GM21423 (cell line): Measurements from ENCODE around the gene B4GALT1.
"Not testable (repeated sequence)": the region's sequence is repeated elsewhere in the genome, so short reads cannot be mapped to it uniquely, and the experiment has no call there.

Experiments used
- ATAC-seq: cut with Tn5 transposase; IDR thresholded peaks from one replicate; pipeline ENCODE4 v1.9.1; 2021; ENCODE audit warnings: mild to moderate bottlenecking, moderate library complexity; ENCODE audit not compliant: unreplicated experiment

The B4GALT1 gene

DNA sequence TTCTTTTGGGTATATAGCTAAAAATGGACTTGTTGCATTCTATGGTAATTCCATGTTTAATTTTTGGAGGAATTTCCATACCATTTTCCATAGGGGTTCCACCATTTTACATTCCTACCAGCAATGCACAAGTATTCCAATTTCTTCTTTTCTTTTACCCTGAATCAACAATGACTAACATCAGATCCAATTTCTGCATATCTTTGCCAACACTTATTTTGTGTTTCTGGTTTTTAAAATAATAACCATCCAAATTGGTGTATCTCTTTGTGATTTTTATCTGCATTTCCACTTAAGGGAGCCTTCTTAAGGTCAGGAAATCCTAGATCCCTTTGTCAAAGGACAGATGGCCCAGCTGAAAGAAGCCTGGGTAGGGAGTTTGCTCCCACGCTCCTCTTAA lies 61.2 kb downstream of the B4GALT1 start:
- no peak for ATAC-seq

- no peak for ATAC-seq
Observed at GRCh38 chr9:33105504-33105903, 61.6 kb downstream of the B4GALT1 start.

DNA sequence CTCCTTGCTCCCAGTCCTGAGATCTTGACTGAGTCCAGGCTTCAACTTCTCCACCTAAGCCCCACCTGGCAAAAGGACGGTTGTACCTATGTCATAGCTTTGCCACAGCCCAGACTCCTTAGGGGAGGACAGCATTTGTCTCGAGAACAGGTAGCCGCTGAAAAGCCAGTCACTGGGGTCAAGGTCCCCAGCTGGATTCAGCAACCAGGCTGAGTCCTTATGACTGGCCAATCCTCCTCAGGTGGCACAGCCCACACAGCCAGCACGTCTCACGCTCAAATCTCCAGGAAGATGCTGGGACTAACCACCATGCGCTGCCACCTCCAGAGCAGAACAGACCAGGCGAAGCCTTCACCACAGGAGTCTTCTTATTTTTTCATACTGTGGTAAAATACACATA lies 62.7 kb downstream of the B4GALT1 start:
- ATAC-seq, result no peak

GRCh38 chr9:33103501-33104281 lies 63.4 kb downstream of the B4GALT1 start:
- ATAC-seq, result no peak

GRCh38 chr9:33102551-33103210 lies 64.5 kb downstream of the B4GALT1 start:
- ATAC-seq, result no peak

GRCh38 chr9:33101104-33101951 lies 65.8 kb downstream of the B4GALT1 start:
- no peak for ATAC-seq

- ATAC-seq, result no peak
Observed at GRCh38 chr9:33099754-33100153, 67.4 kb downstream of the B4GALT1 start.

- no peak for ATAC-seq
Observed at GRCh38 chr9:33097192-33097591, 69.9 kb downstream of the B4GALT1 start.

DNA sequence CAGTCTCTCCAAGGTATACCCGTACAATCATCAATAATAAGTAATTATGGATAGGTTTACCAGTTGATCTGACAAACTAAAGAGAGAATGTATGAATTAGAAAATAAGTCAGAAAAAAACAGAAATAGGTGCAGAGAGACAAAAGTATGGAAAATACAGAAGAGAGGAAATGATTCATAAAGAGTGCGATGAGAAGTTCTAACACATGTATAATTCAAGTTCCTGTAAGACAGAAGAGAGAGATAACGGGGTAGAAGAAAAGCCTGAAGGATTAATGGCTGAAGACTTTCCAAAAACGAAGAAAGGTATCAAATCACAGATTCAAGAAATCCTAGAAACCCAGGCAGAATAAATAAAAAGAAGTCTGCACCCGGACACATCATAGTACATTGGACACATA lies 74.5 kb downstream of the B4GALT1 start:
- no peak for ATAC-seq

DNA sequence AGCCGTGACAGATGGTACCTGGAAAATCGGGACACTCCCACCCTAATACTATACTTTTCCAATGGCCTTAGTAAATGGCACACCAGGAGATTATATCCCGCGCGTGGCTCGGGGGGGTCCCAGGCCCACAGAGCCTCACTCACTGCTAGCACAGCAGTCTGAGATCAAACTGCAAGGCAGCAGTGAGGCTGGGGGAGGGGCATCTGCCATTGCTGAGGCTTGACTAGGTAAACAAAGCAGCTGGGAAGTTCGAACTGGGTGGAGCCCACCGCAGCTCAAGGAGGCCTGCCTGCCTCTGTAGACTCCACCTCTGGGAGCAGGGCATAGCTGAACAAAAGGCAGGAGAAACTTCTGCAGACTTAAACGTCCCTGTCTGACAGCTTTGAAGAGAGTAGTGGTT lies 81.5 kb downstream of the B4GALT1 start:
- not testable (repeated sequence) for ATAC-seq

- ATAC-seq, result no peak
Observed at GRCh38 chr9:33082538-33083326, 84.4 kb downstream of the B4GALT1 start.

DNA sequence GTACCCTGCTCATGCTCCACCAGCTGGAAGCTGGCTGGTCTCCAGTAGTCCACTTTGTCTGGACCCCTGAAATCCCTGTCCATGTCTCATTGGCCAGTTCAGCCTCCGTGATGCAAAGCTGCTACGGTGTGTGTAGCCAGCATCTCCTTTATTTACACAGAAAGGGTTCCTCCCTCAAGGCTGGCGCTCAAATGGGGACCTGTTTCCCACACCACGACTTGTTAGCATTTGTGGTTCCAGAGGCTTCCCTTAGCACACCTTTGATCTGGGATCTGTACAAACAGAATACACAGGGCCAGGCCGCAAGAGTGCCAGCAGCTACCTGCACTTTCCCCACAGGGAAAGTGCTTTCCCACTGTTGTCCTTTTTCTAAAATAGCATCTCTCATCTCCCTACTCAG lies 85.0 kb downstream of the B4GALT1 start:
- no peak for ATAC-seq

- ATAC-seq, result peak; percentile 31
Observed at GRCh38 chr9:33081128-33081851, 85.8 kb downstream of the B4GALT1 start.

DNA sequence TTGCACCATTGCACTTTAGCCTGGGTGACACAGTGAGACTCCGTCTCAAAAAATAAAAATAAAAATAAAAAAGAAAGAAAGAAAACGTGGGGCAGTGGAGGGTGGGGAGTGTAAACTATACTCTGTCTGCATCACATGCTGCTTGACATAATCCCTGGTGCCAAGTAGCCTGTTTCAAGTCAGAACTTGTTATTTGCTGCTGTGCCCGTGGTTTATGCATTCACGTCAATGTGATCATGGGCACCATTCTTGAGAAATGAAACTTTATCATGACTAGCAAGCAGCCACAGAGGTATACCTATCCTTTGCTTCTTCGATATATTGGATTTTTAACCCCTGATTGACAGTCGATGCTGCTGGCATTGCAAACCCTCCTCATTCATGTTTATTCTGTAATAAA lies 86.6 kb downstream of the B4GALT1 start:
- ATAC-seq, result no peak

GRCh38 chr9:33076046-33077004 lies 90.8 kb downstream of the B4GALT1 start, which contains the start of gene SMU1:
Gene SMU1 (minus strand): TSS chr9:33076674. CDS start chr9:33076608, 66 bp downstream.
- ATAC-seq, result peak; percentile 99

- ATAC-seq, result no peak
Observed at GRCh38 chr9:33068991-33069390, 98.1 kb downstream of the B4GALT1 start.

DNA sequence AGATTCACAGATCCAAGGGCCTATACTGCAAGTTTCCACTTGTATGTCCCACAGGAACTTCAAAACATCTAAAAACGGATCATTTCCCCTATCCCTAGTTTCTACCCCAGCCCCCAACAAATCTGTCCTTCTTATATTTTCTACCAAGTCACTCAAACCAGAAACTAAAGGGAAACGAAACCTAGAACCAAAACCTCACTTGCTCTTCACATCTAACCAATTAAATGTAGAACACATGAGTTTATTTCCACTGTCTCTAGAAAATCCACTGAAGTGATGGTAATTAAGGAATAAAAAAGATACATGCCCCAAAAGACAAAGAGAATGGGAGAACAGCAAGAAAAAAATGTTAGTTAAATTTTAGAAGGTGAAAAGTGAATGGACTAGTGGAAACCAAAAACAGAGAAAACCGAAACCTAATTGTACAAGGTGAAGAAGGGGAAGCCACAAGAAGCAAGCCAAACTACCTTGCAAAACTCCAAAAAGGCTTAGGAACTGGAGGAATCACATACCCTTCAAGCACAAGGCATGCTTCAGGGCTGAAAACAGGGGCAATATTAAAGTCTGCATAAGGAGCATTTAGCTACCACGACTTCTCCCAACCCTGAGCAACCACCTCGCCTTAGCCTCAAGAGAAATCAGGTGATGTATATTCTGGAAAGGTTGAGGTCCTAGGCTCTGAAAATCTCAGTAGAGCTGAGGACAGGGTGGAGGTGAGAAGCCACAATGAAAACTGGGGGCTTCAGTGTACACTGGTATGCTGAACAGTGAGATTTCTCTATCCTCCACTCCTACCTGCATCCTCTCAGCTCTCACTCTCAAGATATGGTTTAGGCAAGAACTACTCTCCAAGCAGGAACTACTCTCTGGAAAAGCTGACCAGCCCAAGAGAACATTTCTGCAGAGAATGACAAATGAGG lies 101.7 kb downstream of the B4GALT1 start:
- ATAC-seq, result peak; percentile 77
